ENCODE results near the gene ISCA2. TPM values are rescaled to one million over a fixed set of nuclear protein-coding genes. Genes with fewer than 3 reads are reported as not detected.

Gene ISCA2
- total RNA-seq, 1 experiment from 2014 or later: 37.5 TPM

DNA sequence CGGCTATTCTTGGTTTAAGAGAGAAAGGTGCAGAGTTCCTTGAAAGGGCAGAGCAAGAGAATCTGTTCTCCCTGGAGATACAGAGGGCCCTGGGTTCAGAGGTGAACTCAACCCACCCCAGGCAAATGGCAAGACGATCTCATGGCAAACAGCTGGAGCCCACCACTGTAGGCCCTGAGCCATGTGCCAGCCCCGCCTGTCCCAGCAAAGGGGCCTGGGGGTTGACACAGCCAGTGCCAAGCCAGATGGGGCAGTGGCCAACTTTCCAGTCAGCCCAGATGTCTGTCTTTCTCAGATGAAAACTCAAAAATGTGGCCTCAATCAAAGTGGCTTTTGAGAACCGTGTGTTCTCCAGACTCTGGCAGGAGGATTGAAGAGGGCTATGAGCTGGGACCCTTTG lies 51.8 kb downstream of the ISCA2 start:
- Mint-ChIP-seq H3K9me3 (no peaks in the 10 kb centered on the region), H3K36me3 (ENCODE audit: insufficient read depth in 1 of 3, low read depth in 3 of 3) (no peaks in the 10 kb centered on the region), H3K4me1 (peaks cover 4% of the 10 kb centered on the region in 2 experiments), H3K27ac (no peak overlapping the region), H3K4me3 (no peak overlapping the region), H3K27me3 (ENCODE audit: low read depth) (no peaks in the 10 kb centered on the region; the same call in none of the 2 replicates)
- H2BK12ac ChIP-seq (ENCODE audit: insufficient read length, low read depth, low read length): no peak overlapping the region
- H3K27ac ChIP-seq (ENCODE audit: insufficient read length, low read depth, low read length): no peak overlapping the region
- H3K23ac ChIP-seq (ENCODE audit: insufficient read length, low read depth, low read length): no peak overlapping the region
- H2BK5ac ChIP-seq (ENCODE audit: insufficient read length, low read length): no peak overlapping the region
- H4K8ac ChIP-seq (replicated peaks; ENCODE audit: insufficient read length, low read depth, low read length): no peak overlapping the region
- no peaks in the 10 kb centered on the region for H3K79me2 ChIP-seq (ENCODE audit: insufficient read depth, low read length)
- H3K23me2 ChIP-seq (ENCODE audit: insufficient read length, low read depth, low read length, poor library complexity, severe bottlenecking): no peaks in the 10 kb centered on the region
- H3K4ac ChIP-seq (ENCODE audit: low read depth, low read length): no peak overlapping the region
- TF ChIP-seq, protein P1, sequence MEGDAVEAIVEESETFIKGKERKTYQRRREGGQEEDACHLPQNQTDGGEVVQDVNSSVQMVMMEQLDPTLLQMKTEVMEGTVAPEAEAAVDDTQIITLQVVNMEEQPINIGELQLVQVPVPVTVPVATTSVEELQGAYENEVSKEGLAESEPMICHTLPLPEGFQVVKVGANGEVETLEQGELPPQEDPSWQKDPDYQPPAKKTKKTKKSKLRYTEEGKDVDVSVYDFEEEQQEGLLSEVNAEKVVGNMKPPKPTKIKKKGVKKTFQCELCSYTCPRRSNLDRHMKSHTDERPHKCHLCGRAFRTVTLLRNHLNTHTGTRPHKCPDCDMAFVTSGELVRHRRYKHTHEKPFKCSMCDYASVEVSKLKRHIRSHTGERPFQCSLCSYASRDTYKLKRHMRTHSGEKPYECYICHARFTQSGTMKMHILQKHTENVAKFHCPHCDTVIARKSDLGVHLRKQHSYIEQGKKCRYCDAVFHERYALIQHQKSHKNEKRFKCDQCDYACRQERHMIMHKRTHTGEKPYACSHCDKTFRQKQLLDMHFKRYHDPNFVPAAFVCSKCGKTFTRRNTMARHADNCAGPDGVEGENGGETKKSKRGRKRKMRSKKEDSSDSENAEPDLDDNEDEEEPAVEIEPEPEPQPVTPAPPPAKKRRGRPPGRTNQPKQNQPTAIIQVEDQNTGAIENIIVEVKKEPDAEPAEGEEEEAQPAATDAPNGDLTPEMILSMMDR (conservative IDR thresholded peaks at IDR 0.05): no peak
- H3K9me3 ChIP-seq (ENCODE audit: control insufficient read depth, low read depth, low read length): no peaks in the 10 kb centered on the region
- no peak overlapping the region for H2AFZ ChIP-seq (ENCODE audit: low read length)
- H3K4me1 ChIP-seq (ENCODE audit: insufficient read depth, low read length): no peaks in the 10 kb centered on the region
- DNase-seq: no peak
- no peaks in the 10 kb centered on the region for H3K79me1 ChIP-seq (ENCODE audit: insufficient read depth, low read depth, low read length, poor library complexity, severe bottlenecking)
- H3K9ac ChIP-seq (ENCODE audit: extremely low read depth, insufficient read length, low read length): no peak overlapping the region
- no peak overlapping the region for H2BK120ac ChIP-seq (ENCODE audit: low read depth, low read length, poor library complexity, severe bottlenecking)
- no peak overlapping the region for H4K91ac ChIP-seq (ENCODE audit: insufficient read length, low read depth, low read length)
- H2BK15ac ChIP-seq (ENCODE audit: low read depth, low read length): no peak overlapping the region
- H2AK5ac ChIP-seq (ENCODE audit: insufficient read length, low read length): no peak overlapping the region
- no peak overlapping the region for H3K4me2 ChIP-seq (ENCODE audit: insufficient read depth, insufficient read length, low read length)
- no peak overlapping the region for H3K56ac ChIP-seq (ENCODE audit: insufficient read length, low read depth, low read length)
- no peaks in the 10 kb centered on the region for H3K27me3 ChIP-seq (ENCODE audit: insufficient read depth, low read length)
- WGBS (ENCODE audit: extremely low coverage, insufficient read length, low lambda C conversion rate): no CpG with 5 or more reads among the region's 4 CpGs
- no peak overlapping the region for H3K14ac ChIP-seq (ENCODE audit: insufficient read depth, low read length)
- no peak overlapping the region for H2BK20ac ChIP-seq (ENCODE audit: low read depth, low read length, poor library complexity, severe bottlenecking)
- H4K5ac ChIP-seq (ENCODE audit: insufficient read length, low read depth, low read length): no peak overlapping the region
- no peak overlapping the region for H3T11ph ChIP-seq (ENCODE audit: low read length)
- H4K20me1 ChIP-seq (ENCODE audit: control insufficient read depth, insufficient read depth, insufficient read length): no peaks in the 10 kb centered on the region
- H3K18ac ChIP-seq (ENCODE audit: insufficient read length, low read depth, low read length): no peak overlapping the region
